GM18909 (cell line): ENCODE results near the gene FNDC1.

ENCODE experiments used
- ATAC-seq: cut with Tn5 transposase; IDR thresholded peaks from one replicate; pipeline ENCODE4 v1.9.1; 2021; ENCODE audit warnings: mild to moderate bottlenecking; ENCODE audit not compliant: unreplicated experiment, poor library complexity

Gene FNDC1

GRCh38 chr6:159203304-159204005, 34.3 kb downstream of the FNDC1 start:
- ATAC-seq = no peak

GRCh38 chr6:159204605-159205004, 35.4 kb downstream of the FNDC1 start:
- ATAC-seq = no peak

GRCh38 chr6:159212028-159212427, 42.8 kb downstream of the FNDC1 start:
- no peak for ATAC-seq

GRCh38 chr6:159212525-159213280, 43.5 kb downstream of the FNDC1 start:
- ATAC-seq = no peak

GRCh38 chr6:159213405-159213804, 44.2 kb downstream of the FNDC1 start:
- no peak for ATAC-seq

GRCh38 chr6:159214281-159214680, 45.1 kb downstream of the FNDC1 start:
- ATAC-seq = no peak

GRCh38 chr6:159217595-159218275, 48.5 kb downstream of the FNDC1 start:
- peak; percentile 78 for ATAC-seq

GRCh38 chr6:159220093-159220492, 50.9 kb downstream of the FNDC1 start:
- no peak for ATAC-seq

- ATAC-seq = no peak
These were observed 52.4 kb downstream of the FNDC1 start for GRCh38 chr6:159221486-159222170.

GRCh38 chr6:159224452-159224851, 55.3 kb downstream of the FNDC1 start:
- no peak for ATAC-seq

GRCh38 chr6:159229651-159230051, 60.5 kb downstream of the FNDC1 start:
- ATAC-seq = no peak

GRCh38 chr6:159232106-159232645, 63.0 kb downstream of the FNDC1 start:
- no peak for ATAC-seq

GRCh38 chr6:159232751-159233150, 63.6 kb downstream of the FNDC1 start:
- no peak for ATAC-seq

GRCh38 chr6:159233365-159234101, 64.3 kb downstream of the FNDC1 start:
- ATAC-seq = no peak

GRCh38 chr6:159234102-159234553, 64.9 kb downstream of the FNDC1 start:
- ATAC-seq = no peak

- no peak for ATAC-seq
These were observed 69.8 kb downstream of the FNDC1 start for GRCh38 chr6:159238920-159239558.

- ATAC-seq = no peak
These were observed 79.9 kb downstream of the FNDC1 start for GRCh38 chr6:159249128-159249527.

- ATAC-seq = no peak
These were observed 80.6 kb downstream of the FNDC1 start for GRCh38 chr6:159249752-159250151.

GRCh38 chr6:159250633-159251032, 81.4 kb downstream of the FNDC1 start:
- no peak for ATAC-seq
